ENCODE results near the gene DNAJC22.

Gene DNAJC22

DNA sequence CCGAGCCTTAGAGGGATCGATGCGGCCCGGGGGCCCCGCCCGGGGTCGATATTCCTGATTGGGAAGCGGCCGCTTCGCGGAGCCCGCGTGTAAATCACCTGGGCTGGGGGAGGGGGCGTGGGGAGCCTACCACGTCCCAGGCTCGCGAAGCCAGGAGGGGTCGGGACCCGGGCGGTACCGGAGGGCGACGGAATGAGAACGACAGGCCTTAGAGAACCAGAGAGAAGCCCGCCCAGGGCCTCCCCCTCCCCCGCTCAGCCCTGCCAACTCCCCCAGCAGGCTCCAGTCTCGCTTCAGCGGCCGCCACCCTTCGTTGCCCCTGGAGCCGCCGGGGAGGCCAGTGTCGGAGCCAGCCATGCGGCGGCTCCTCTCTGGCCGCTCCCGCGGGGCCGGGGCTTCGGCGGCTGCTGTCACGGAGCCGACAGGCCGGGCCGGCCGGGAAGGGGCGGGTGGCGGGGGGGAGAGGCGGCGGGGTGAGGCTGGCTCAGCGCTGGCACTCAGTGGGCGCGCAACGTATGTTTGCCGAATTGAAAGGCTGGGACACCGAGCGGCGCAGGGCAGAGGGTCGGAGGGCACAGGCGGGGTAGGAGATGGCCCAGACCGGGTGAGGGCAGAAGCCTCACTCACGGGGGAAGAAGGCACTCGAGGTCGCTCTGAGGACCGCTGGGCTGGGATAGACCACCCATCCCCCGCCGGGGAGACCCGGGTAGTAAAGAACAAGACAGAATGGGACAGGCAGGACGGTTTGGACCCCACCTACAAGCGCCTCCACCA, 1.4 kb upstream of the DNAJC22 start:
- no peak for DNase-seq (ENCODE audit: low spot score)

DNA sequence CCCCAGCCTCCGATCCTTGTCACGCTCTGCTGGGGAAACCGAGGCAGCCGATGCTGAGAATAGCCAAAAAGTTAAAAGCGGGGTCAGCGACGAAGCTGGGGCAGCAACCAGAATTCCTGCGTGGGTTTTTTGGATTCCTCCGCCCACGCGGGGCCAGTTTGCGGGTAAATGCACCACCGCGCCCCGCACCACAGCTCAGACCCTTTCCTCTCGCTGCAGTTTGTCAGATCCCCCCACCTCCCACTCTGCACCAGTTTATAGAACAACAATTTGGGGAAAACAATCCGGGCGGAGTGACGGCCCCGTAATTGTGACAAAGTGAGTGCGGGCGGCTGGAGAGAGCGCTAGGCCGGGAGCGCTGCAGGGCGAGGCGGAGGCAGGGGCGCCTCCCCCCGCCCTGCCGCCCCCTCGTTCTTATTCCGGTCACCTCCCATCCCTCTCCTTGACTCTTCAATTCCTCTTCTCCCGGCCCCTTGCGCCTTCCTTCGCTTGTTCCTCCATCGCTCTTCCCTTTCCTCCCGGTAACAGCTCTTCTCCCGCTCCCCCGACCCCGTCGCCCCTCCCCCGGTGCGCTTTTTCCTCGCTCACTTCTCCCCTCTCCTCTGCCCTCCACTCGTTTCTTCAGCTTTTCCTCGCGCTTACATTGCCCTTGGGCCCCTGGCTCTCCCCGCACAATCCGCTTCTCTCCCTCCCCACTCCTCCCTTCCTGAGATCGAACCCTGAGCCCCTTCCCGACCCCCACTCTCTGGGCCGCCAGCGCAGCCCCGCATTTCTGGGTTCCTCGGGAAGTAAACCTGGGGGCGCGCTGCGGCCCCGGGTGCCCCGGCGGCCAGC, 646 bp upstream of the DNAJC22 start:
- DNase-seq (ENCODE audit: low spot score) = no peak

DNA sequence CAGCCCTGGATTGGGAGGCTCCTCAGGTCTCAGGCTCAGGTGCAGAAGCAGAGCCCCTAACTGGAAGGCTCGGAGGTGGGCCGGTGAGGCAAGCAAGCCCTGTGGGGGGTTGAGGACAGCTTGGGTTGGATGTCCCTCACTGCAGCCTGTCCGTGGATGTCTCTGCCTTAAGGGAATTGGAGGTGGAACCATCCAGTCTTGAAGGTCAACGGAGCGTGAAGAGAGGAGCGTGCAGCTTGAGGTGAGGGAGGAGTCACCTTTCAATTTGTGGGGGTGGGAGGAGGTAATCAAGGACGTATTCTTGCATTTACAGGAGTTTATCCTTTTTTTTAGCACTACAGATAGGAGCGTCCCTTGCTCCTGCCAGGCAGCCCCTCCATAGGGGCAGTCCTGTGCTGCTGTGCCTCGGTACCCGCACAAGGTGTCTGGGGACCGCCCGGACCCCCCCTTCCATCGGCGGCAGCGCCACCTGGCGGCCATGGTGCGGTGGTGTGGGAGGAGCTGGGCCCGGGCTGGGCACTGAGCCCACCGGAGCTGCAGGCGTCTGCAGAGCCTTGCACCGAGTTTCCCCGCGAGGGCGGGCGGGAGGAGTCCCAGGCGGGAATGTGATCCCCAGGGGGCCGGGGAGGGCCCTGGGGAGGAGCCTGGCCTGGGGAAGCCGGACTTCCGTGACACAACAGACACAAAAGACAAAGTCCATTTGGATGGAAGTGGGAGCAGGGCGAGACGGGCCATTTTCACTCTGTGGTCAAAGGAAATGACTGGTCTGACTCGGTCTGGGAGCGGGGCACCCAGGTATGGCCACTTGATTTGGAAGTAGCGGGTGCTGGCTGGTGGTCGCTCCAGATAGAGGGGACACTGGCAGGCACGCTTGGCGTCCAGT, 864 bp downstream of the DNAJC22 start:
- DNase-seq (ENCODE audit: low spot score) = peak; percentile 89

DNA sequence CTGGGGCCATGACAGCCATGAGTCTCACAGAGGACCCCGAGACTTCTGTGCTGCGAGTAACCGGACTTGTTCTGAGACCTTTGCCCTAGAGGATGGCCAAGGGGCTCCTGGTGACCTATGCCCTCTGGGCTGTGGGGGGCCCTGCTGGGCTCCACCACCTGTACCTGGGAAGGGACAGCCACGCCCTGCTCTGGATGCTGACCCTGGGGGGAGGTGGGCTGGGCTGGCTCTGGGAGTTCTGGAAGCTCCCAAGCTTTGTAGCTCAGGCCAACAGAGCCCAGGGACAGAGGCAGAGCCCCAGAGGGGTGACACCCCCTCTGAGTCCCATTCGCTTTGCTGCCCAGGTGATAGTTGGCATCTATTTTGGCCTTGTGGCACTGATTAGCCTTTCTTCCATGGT, 2.1 kb downstream of the DNAJC22 start:
- DNase-seq (ENCODE audit: low spot score) = no peak

DNA sequence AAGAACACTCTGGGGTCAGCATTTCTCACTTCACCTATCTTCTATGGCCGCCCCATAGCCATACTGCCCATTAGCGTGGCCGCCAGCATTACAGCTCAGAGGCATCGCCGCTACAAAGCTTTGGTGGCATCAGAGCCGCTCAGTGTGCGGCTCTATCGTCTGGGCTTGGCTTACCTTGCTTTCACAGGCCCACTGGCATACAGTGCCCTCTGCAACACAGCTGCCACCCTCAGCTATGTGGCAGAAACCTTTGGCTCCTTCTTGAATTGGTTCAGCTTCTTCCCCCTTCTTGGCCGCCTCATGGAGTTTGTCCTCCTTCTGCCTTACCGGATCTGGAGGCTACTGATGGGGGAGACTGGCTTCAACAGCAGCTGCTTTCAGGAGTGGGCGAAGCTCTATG, 2.6 kb downstream of the DNAJC22 start:
- no peak for DNase-seq (ENCODE audit: low spot score)

DNA sequence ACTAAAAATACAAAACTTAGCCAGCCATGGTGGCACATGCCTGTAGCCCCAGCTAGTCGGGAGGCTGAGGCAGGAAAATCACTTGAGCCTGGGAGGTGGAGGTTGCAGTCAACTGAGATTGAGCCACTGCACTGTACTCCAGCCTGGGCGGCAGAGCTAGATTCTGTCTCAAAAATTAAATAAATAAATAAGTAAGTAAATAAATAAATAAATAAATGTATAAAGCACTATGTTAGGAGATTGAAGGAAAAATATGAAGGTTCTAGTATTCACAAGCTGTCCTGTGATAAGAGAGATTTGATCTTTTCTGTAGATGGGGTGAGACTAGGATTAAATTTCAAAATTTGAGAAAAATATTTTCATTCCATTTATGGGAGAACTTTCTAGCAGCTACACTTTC, 5.7 kb downstream of the DNAJC22 start:
- no peak for DNase-seq (ENCODE audit: low spot score)

DNA sequence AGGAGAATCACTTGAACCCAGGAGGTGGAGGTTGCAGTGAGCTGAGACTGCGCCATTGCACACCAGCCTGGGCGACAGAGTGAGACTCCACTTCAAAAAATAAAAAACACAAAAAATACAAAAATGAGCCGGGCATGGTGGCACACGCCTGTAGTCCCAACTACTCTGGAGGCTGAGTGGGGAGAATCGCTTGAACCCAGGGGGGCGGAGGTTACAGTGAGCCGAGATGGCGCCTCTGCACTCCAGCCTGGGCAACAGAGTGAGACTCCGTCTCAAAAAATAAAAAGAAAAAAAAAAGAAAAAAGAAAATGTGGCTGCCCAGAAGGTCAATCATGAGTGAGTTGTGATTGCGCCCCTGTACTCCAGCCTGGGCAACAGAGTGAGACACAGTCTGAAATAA, 9.2 kb downstream of the DNAJC22 start:
- DNase-seq (ENCODE audit: low spot score) = no peak

DNA sequence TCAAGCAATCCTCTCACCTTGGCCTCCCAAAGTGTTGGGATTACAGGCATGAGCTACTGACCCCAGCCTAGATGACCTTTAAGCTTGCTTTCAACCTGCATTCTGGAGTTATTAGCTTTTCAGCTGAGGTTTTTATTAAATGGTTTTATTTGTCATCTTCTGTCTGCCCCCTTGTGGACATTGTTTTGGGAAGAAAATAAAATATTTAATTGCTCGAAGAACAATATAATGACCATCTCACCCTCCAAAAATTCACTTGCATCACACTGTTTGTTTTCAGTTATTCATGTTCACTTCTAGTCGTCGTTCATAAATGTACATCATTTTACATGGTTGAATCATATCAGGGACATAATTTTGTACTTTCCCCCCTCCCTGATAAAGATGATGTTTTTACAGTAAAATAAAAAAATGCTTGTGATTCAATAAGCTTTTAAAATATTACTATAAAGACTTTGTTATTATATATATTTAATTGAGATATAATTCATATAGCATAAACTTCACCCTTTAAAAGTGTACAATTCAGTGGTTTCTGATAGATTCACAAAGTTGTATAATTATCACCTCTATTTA, 10.5 kb downstream of the DNAJC22 start:
- no peak for DNase-seq (ENCODE audit: low spot score)

DNA sequence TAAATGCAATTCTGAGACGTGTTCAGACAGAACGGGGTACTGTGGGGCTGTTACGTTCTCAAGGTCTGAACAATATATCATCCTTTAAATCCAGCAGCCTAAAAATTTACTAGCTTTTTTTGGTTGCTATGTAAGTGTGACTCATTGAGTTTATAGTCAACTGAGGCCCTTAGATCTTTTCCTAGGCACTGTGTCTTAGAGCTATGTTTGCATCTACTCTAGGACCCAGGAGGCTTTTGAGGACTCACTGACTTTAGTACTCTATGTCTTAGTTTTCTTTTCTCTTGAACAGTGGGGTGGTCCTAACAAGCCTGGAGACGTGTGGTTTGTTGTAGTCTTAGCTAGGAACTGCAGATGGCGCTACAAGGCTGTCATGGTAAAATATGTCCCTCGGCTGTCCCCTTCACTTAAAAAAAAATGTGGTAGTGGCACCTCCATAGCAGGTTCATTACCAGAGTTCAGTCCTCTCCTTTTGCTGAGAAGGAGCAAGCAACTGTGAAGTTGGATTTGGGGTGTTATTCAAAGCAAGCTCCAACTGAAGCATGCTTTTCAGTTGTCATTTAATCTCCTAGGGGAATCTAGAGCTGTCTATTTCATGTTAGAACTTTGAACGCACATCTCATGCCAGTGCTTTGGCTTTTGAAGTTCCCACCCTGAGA, 11.9 kb downstream of the DNAJC22 start:
- DNase-seq (ENCODE audit: low spot score) = peak; percentile 84

DNA sequence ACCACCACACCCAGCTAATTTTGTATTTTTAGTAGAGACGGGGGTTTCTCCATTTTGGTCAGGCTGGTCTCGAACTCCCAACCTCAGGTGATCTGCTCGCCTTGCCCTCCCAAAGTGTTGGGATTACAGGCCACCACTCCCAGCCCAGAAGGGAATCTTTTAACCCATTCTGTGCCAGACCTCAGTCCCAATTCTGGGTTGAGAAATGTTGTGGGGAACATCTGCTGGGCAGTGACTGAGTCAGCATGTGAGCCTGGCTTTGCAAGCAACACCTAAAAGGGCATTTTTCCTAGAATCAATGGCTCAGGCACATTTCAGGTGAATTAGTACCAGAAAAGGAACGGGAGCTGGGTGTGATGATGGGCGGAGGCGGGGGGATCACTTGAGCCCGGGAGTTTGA, 13.0 kb downstream of the DNAJC22 start:
- no peak for DNase-seq (ENCODE audit: low spot score)

DNA sequence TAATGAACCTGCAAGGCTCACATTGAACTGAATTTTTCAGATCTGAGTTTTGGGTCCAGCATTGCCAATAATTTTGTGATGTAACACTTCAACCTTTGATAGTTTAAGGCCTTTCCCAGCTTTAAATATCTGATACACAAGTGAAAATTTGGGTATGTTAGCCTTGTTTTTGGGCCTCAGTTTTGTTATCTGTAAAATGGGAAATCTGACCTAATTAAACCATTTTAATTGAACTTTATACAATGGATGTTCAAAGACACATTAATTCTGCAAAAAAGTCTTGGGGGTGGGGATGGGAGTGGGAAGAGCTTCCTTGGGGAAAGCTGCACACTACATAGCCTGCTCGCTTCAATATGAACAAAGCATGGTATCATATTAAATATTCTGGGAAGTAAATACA, 15.4 kb downstream of the DNAJC22 start:
- no peak for DNase-seq (ENCODE audit: low spot score)

DNA sequence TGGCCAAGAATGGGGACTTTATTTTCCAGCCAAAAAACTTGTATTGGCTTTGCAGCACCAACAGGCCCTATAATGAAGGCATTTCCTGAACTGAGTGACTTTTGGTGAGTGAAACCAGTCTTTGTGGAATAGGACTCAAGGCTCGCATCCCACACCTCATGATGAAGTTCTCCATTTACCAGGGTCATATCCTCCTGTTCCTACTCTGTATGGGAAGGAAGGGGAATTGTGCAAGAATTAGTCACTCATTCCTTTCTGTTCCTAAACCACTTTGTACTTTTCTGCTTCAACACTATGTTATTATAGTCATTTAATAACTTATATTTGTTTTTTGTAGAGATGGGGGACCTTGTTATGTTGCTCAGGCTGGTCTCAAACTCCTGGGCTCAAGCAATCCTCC, 18.3 kb downstream of the DNAJC22 start:
- no peak for DNase-seq (ENCODE audit: low spot score)

DNA sequence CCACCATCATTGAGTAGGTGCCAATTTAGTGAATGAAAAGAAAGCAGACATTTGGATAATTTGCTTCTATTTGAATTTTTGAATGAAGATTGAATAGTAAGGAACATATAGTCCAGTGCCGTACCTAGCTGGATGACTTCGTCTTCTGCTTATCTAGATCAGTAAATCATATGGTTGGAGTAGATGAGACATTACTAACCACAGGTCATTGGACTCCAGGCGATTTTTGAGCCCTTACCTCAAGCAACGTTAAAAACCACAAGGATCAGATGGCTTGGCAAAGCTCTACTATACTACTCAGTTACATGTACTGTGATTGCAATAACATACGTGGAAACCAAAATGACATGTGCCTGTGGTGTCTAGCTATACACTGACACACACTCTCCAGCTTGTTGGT, 18.9 kb downstream of the DNAJC22 start:
- DNase-seq (ENCODE audit: low spot score) = no peak

DNA sequence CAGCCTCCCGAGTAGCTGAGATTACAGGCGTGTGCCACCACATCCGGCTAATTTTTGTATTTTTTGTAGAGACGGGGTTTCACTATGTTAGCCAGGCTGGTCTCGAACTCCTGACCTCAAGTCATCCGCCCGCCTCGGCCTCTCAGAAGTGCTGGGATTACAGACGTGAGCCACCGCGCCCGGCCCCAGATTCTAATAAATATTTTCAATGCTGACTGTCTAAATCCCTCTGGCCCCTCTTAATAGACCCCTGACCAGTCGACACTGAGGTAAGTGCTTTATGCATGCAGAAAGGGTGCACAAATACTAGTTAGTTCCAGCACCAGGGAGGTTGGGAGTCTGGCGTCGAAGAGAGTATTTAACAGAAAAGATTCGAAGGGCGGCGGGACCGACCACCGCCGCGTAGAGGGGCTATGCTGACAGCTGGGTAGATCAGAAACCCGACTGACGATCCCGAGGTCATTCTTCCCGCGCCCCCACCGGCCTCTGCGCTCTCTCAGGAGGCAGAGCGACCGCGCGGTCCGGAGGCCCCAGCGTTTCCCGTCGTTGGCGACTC, 19.5 kb downstream of the DNAJC22 start:
- DNase-seq (ENCODE audit: low spot score) = no peak

DNA sequence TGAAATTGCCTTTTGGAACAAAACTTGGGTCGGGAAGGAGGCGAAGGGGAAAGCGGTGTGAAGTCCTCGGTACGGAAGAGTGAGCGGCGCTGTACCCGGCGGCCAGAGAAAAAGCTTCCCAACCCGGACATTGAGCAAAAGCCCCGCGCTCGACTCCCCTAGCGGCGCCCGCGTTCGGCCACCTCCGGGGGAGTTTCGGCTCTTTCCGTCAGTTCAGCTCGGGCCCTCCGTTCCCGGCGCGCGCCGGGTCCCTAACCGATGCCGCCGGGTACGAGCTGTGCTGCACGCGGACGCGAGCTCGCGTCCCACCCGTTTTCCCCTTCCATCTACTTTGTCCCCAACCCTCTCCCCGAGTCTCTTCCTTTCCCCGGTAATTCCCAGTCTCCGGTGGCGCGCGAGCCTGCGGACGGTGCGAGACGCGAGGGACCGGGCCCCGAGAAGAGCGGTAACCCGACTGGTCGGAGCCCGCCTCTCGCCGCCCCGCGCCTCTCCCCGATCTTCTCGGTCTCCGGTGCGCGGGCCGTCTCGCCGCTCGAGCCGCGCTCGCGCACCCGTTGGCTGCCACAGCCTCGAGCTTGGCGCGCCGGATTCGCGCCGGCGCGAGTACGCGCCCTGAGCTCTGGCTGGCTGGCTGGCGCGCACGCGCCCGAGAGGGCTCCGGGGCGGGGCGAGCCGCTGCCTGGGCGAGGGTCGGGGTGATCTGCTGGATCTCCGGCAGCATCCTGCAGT, 20.1 kb downstream of the DNAJC22 start:
- DNase-seq (ENCODE audit: low spot score) = peak; percentile 79

DNA sequence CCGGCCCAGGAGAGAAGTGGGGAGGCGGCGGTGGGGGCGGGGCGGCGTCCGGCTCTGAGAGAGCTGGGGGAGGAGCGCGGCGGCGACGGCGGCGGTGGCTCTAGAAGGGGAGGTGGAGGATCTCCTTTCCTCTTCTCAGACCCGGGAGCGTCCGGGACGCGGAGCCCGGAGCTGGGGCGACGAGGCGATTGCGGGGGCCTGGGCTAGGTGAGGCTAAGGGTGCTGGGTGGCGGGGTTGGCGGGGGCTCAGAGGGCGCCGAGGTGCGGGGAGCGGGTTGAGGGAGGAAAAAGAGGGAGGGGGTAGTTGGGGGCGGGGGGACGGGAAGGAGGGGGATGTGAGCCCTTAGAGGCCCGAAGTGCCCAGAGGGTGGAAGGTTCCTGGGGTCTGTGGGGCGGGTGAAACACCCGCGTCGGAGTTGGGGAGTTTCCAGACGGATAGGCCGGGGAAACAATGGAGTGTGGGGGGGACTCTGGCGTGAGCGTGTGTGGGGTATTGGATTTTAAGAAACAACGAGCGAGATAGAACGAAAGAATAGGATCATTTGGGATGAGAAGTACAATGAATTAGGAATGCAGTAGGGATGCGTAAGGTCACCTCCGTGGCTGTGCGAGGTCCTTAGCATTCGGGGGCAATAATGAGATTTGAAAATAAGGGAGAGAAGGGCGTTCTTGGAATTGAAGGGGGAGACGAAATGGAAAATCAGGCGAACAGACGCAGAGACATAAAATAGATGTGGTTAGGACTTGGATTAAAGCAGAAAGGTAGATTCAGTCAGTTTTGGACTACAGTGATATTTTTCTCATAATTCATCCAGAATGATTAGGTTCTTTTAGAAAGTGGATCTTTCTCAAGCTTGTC, 20.9 kb downstream of the DNAJC22 start, which contains the start of gene SPATS2:
Gene SPATS2, plus strand, starts transcription at position 82 of the 859 bp plus-strand sequence. CDS start 93,551 bp downstream, outside the sequence.
- peak; percentile 18 for DNase-seq (ENCODE audit: low spot score)

DNA sequence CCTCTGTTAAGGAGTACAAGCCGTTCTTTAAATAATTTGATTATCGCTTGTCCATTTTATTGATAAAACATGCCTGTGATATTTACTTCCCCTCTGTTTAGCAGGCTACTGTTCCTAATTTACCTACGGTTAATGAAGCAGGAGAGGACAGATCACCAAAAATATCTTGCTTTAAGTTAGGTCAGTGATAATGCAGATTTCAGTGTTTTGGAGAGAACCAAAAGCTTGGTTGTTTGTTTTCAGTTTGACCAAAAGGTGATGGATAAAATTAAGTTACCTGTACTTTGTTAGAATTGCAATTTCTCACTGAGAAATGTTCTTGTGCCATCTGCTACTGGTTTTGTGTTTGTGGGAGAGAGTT, 21.5 kb downstream of the DNAJC22 start:
- DNase-seq (ENCODE audit: low spot score) = no peak

DNA sequence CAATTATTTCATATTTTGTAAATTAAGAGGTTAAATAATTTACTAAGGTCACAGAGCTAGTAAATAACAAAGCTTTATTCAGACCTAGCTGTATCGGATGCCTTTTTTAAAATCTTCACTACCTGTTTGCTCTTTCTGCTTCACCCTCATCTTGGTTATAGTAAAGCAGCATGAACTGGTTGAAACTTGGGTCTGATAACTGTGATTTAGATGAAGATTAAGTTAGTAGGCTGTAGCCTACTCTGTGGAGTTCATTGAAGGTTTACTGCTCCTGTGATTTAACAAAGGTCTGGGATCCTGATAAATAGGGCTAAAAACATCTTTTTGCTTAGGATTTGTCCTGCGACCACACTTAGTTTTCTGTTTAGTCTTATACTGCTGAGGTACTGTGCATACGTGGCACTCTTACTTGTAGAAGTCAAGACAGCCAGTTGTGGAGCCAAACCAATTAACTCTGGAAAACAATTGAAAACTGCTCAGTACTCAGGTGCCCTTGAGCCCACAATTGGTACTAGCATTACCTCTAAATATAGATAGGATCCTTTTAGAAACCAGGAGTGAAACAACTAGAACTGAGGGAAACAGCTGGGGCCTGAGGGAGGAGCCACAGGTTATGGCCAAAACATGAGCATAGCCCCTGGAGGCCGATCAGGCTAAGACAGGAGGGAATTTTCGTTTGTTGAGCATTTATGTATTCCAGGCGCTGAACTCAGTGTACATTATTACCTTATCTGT, 22.9 kb downstream of the DNAJC22 start:
- no peak for DNase-seq (ENCODE audit: low spot score)

DNA sequence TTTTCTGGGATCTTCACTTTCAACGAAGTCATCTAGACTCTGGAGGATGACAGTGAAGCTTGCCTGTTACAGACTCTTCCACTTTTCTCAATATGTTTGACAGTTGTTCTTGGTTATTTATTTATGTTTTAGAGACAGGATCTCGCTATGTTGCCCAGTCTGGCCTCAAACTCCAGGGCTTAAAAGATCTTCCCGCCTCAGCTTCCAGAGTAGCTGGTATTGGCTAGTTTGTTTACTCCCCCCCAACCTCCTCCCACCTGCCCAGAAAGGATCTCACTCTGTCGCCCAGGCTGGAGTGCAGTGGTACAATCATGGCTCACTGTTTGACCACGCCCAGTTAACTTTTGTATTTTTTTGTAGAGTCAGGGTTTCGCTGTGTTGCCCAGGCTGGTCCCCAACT, 23.9 kb downstream of the DNAJC22 start:
- no peak for DNase-seq (ENCODE audit: low spot score)

Measured in Ammon's horn (tissue), 1 donor.